IPS-18c (cell line): ENCODE measurements around the gene CORO2B.

Source experiments
- H3K4me3 ChIP-seq: 2 replicates; pipeline ENCODE4 v1.7.0; 2013; ENCODE audit warnings: low read depth, mild to moderate bottlenecking, low read length, moderate library complexity; ENCODE audit not compliant: insufficient read depth
- H3K9me3 ChIP-seq: one replicate; pipeline ENCODE4 v1.6.1; 2013; ENCODE audit warnings: mild to moderate bottlenecking, low read length, moderate library complexity; ENCODE audit not compliant: control insufficient read depth, insufficient read depth

The CORO2B gene

GRCh38 chr15:68627476-68627875 is 48.7 kb downstream of the CORO2B start:
- H3K9me3 ChIP-seq: no peaks in the 10 kb centered on the region

GRCh38 chr15:68627995-68628394 is 49.2 kb downstream of the CORO2B start:
- H3K4me3 ChIP-seq: no peak overlapping the region
- no peaks in the 10 kb centered on the region for H3K9me3 ChIP-seq

More at GRCh38 chr15:68627476-68627875, 48.7 kb downstream of the CORO2B start:
- H3K4me3 ChIP-seq: no peak overlapping the region

- no peak overlapping the region for H3K4me3 ChIP-seq
- no peaks in the 10 kb centered on the region for H3K9me3 ChIP-seq
Measured at GRCh38 chr15:68629519-68630210, 50.9 kb downstream of the CORO2B start.

GRCh38 chr15:68630211-68630555 is 51.4 kb downstream of the CORO2B start:
- Histone ChIP-seq H3K9me3 (no peaks in the 10 kb centered on the region), H3K4me3 (no peak overlapping the region)

- H3K4me3 ChIP-seq: no peak overlapping the region
- no peaks in the 10 kb centered on the region for H3K9me3 ChIP-seq
Measured at GRCh38 chr15:68630836-68631235, 52.0 kb downstream of the CORO2B start.

GRCh38 chr15:68631601-68632051 is 52.8 kb downstream of the CORO2B start:
- Histone ChIP-seq H3K4me3 (no peak overlapping the region), H3K9me3 (no peaks in the 10 kb centered on the region)

- no peak overlapping the region for H3K4me3 ChIP-seq
- H3K9me3 ChIP-seq: no peaks in the 10 kb centered on the region
Measured at GRCh38 chr15:68632101-68632500, 53.3 kb downstream of the CORO2B start.

- Histone ChIP-seq H3K9me3 (no peaks in the 10 kb centered on the region), H3K4me3 (no peak overlapping the region)
Measured at GRCh38 chr15:68633231-68634121, 54.7 kb downstream of the CORO2B start.

- H3K4me3 ChIP-seq: no peak overlapping the region
- no peaks in the 10 kb centered on the region for H3K9me3 ChIP-seq
Measured at GRCh38 chr15:68634122-68634482, 55.3 kb downstream of the CORO2B start.

- Histone ChIP-seq H3K9me3 (no peaks in the 10 kb centered on the region), H3K4me3 (no peak overlapping the region)
Measured at GRCh38 chr15:68634531-68634930, 55.7 kb downstream of the CORO2B start.

GRCh38 chr15:68635141-68635540 is 56.3 kb downstream of the CORO2B start:
- Histone ChIP-seq H3K9me3 (no peaks in the 10 kb centered on the region), H3K4me3 (no peak overlapping the region)

- H3K4me3 ChIP-seq: no peak overlapping the region
- no peaks in the 10 kb centered on the region for H3K9me3 ChIP-seq
Measured at GRCh38 chr15:68636256-68636655, 57.5 kb downstream of the CORO2B start.

- Histone ChIP-seq H3K9me3 (no peaks in the 10 kb centered on the region), H3K4me3 (no peak overlapping the region)
Measured at GRCh38 chr15:68637767-68638404, 59.1 kb downstream of the CORO2B start.

- H3K4me3 ChIP-seq: no peak overlapping the region
- no peaks in the 10 kb centered on the region for H3K9me3 ChIP-seq
Measured at GRCh38 chr15:68638953-68639515, 60.2 kb downstream of the CORO2B start.

GRCh38 chr15:68639926-68640600 is 61.3 kb downstream of the CORO2B start:
- H3K9me3 ChIP-seq: no peaks in the 10 kb centered on the region

GRCh38 chr15:68640791-68641331 is 62.1 kb downstream of the CORO2B start:
- Histone ChIP-seq H3K9me3 (no peaks in the 10 kb centered on the region), H3K4me3 (no peak overlapping the region)

More at GRCh38 chr15:68639926-68640600, 61.3 kb downstream of the CORO2B start:
- no peak overlapping the region for H3K4me3 ChIP-seq

- H3K9me3 ChIP-seq: no peaks in the 10 kb centered on the region
- no peak overlapping the region for H3K4me3 ChIP-seq
Measured at GRCh38 chr15:68641376-68641775, 62.6 kb downstream of the CORO2B start.
